Adrenal gland (tissue), 5 donors: ENCODE data around the gene SEC24A.
"Not testable (repeated sequence)": the region's sequence is repeated elsewhere in the genome, so short reads cannot be mapped to it uniquely, and the experiment has no call there.

Experiments used
- POLR2A ChIP-seq, 2 donors: fragments of 450-650 bp; IDR thresholded peaks; one replicate each; pipeline ENCODE4 v1.6.1; 2017; ENCODE audit warnings: antibody characterized with exemption in 2 of 2, mild to moderate bottlenecking in 2 of 2, moderate library complexity in 1 of 2
- TF ChIP-seq, protein P1 (sequence below), 6 experiments: fragments of 450-650 bp in 4 of 6; fragments of 200-600 bp in 2 of 6; sonication (generic) in 1 of 6; IDR thresholded peaks; 1 replicate in 5 of 6; 2 replicates in 1 of 6; pipeline versions ENCODE4 v1.5.1 to v1.8.0; 2016 to 2021; ENCODE audit warnings: antibody characterized with exemption in 6 of 6, mild to moderate bottlenecking in 2 of 6, moderate library complexity in 1 of 6
- donor health status: DM: no; HTN: no; CAD: no.

DNA sequence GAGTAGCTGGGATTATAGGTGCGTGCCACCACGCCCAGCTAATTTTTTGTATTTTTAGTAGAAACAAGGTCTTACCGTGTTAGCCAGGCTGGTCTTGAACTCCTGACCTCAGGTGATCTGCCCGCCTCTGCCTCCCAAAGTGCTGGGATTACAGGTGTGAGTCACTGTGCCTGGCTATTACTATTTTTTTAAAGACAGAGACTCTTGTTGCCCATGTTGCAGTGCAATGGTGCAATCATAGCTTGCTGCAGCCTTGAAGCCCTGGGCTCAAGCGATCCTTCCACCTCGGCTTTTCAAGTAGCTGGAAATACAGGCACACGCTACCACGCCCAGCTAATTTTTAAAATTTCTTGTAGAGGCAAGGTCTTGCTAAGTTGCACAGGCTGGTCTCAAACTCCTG, 41.6 kb downstream of the SEC24A start:
- TF ChIP-seq, protein P1, sequence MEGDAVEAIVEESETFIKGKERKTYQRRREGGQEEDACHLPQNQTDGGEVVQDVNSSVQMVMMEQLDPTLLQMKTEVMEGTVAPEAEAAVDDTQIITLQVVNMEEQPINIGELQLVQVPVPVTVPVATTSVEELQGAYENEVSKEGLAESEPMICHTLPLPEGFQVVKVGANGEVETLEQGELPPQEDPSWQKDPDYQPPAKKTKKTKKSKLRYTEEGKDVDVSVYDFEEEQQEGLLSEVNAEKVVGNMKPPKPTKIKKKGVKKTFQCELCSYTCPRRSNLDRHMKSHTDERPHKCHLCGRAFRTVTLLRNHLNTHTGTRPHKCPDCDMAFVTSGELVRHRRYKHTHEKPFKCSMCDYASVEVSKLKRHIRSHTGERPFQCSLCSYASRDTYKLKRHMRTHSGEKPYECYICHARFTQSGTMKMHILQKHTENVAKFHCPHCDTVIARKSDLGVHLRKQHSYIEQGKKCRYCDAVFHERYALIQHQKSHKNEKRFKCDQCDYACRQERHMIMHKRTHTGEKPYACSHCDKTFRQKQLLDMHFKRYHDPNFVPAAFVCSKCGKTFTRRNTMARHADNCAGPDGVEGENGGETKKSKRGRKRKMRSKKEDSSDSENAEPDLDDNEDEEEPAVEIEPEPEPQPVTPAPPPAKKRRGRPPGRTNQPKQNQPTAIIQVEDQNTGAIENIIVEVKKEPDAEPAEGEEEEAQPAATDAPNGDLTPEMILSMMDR (IDR thresholded peaks at IDR 0.05) = not testable (repeated sequence)
- TF ChIP-seq POLR2A (IDR thresholded peaks at IDR 0.05) = not testable (repeated sequence)
